Gastrocnemius medialis (tissue), 4 donors: ENCODE results near the gene ADCY2.
"Not testable (repeated sequence)": the region's sequence is repeated elsewhere in the genome, so short reads cannot be mapped to it uniquely, and the experiment has no call there.

Experiments
- POLR2A ChIP-seq, 2 donors: fragments of 450-650 bp; IDR thresholded peaks; one replicate each; pipeline ENCODE4 v1.6.1; 2017; ENCODE audit warnings: antibody characterized with exemption in 2 of 2, mild to moderate bottlenecking in 2 of 2, moderate library complexity in 2 of 2
- TF ChIP-seq, protein P1 (sequence below), 5 experiments: fragments of 450-650 bp in 3 of 5; fragments of 200-600 bp in 2 of 5; sonication (generic) in 2 of 5; IDR thresholded peaks in 4 of 5; conservative IDR thresholded peaks in 1 of 5; 1 replicate in 4 of 5; 2 replicates in 1 of 5; pipeline ENCODE4 v1.5.1; 2016 to 2019; ENCODE audit warnings: antibody characterized with exemption in 5 of 5, mild to moderate bottlenecking in 3 of 5, moderate library complexity in 3 of 5

DNA sequence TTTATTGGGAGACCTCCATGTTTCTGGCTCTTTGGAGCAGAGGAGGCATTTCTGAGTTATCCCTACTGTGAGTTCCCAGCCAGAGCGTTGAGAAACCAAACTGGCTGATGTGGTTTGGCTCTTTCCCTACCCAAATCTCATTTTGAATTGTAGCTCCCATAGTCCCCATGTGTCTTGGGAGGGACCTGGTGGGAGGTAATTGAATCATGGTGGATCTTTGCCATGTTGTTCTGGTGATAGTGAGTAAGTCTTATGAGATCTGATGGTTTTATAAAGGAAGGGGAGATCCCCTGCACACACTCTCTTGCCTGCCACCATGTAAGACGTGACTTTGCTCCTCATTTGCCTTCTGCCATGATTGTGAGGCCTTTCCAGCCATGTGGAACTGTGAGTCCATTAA, 27.3 kb downstream of the ADCY2 start:
- not testable (repeated sequence) for TF ChIP-seq POLR2A (IDR thresholded peaks at IDR 0.05)
- TF ChIP-seq, protein P1, sequence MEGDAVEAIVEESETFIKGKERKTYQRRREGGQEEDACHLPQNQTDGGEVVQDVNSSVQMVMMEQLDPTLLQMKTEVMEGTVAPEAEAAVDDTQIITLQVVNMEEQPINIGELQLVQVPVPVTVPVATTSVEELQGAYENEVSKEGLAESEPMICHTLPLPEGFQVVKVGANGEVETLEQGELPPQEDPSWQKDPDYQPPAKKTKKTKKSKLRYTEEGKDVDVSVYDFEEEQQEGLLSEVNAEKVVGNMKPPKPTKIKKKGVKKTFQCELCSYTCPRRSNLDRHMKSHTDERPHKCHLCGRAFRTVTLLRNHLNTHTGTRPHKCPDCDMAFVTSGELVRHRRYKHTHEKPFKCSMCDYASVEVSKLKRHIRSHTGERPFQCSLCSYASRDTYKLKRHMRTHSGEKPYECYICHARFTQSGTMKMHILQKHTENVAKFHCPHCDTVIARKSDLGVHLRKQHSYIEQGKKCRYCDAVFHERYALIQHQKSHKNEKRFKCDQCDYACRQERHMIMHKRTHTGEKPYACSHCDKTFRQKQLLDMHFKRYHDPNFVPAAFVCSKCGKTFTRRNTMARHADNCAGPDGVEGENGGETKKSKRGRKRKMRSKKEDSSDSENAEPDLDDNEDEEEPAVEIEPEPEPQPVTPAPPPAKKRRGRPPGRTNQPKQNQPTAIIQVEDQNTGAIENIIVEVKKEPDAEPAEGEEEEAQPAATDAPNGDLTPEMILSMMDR (IDR thresholded peaks at IDR 0.05 in 4 of 5, conservative IDR thresholded peaks at IDR 0.05 in 1 of 5), result not testable (repeated sequence)
